GM20000 (cell line): ENCODE measurements around the gene DNTTIP2.

ENCODE experiments used
- DNase-seq: peaks from one replicate; pipeline ENCODE4 v3.0.0; 2012; ENCODE audit warnings: low spot score
- CTCF ChIP-seq: IDR thresholded peaks from 2 replicates; pipeline ENCODE4 v1.5.1; 2012; ENCODE audit warnings: mild to moderate bottlenecking, control low read depth; ENCODE audit errors: extremely low read depth, missing control alignments

Gene DNTTIP2

GRCh38 chr1:93908394-93909145, 29.6 kb upstream of the DNTTIP2 start:
- DNase-seq, result peak; percentile 60

GRCh38 chr1:93907718-93908117, 28.7 kb upstream of the DNTTIP2 start:
- TF ChIP-seq CTCF, result no peak
- no peak for DNase-seq

More at GRCh38 chr1:93908394-93909145, 29.6 kb upstream of the DNTTIP2 start:
- TF ChIP-seq CTCF, result no peak

GRCh38 chr1:93906480-93906879, 27.5 kb upstream of the DNTTIP2 start:
- DNase-seq, result no peak
- TF ChIP-seq CTCF, result no peak

- no peak for DNase-seq
Measured at GRCh38 chr1:93905734-93906133, 26.7 kb upstream of the DNTTIP2 start.

GRCh38 chr1:93905051-93905450, 26.0 kb upstream of the DNTTIP2 start:
- TF ChIP-seq CTCF, result no peak
- DNase-seq, result no peak

More at GRCh38 chr1:93905734-93906133, 26.7 kb upstream of the DNTTIP2 start:
- TF ChIP-seq CTCF, result no peak

- peak; percentile 18 for DNase-seq
- TF ChIP-seq CTCF, result no peak
Measured at GRCh38 chr1:93904228-93904627, 25.2 kb upstream of the DNTTIP2 start.

GRCh38 chr1:93900723-93901504, 21.9 kb upstream of the DNTTIP2 start:
- DNase-seq, result no peak
- TF ChIP-seq CTCF, result no peak
